Caco-2 (cell line): ENCODE data around the gene UHMK1. TPM values are rescaled to one million over a fixed set of nuclear protein-coding genes. Genes with fewer than 3 reads are reported as not detected.

Source experiments
- BruUV-seq: library from RNA; stranded (reverse); fragments of 400-500 nt; replicated peaks from 2 replicates; lab custom pipeline; 2021; lab: Mats Ljungman, UMichigan
- CTCF ChIA-PET: fragments of 300-600 bp; sonication (Branson Sonifier 250); formaldehyde crosslinking; loops from one replicate; lab custom pipeline; 2022; ENCODE audit warnings: antibody characterized with exemption; lab: Charles Lee
- POLR2A ChIA-PET: fragments of 300-600 bp; sonication (Branson Sonifier 250); formaldehyde crosslinking; loops from one replicate; lab custom pipeline; 2022; ENCODE audit warnings: antibody characterized with exemption; lab: Charles Lee
- DNase-seq, 2 experiments: peaks; one replicate each; pipeline versions ENCODE4 v3.0.0 to v3.0.0-alpha.2; 2020 to 2022
- H3K27me3 ChIP-seq: replicated peaks from 2 replicates; pipeline ENCODE4 v1.6.0; 2011; ENCODE audit warnings: low read length; ENCODE audit not compliant: control insufficient read depth, insufficient read depth
- H3K36me3 ChIP-seq: 2 replicates; pipeline ENCODE4 v1.5.1; 2011; ENCODE audit warnings: low read length; ENCODE audit not compliant: control insufficient read depth, insufficient read depth
- H3K4me1 ChIP-seq: fragments of 250-450 bp; sonication (Bioruptor Pico); 2 replicates; pipeline ENCODE4 v1.5.1; 2020; ENCODE audit warnings: mild to moderate bottlenecking
- H3K4me3 ChIP-seq: 2 replicates; pipeline ENCODE4 v1.5.1; 2011; ENCODE audit warnings: low read depth, mild to moderate bottlenecking, control low read depth, low read length
- H3K9me3 ChIP-seq: fragments of 250-450 bp; sonication (Bioruptor Pico); 2 replicates; pipeline ENCODE4 v1.5.1; 2020; ENCODE audit warnings: mild to moderate bottlenecking, moderate library complexity
- H3K27ac Mint-ChIP-seq: one replicate; pipeline ENCODE4 v1.8.0; 2022; ENCODE audit warnings: mixed read lengths; ENCODE audit not compliant: unreplicated experiment
- H3K27me3 Mint-ChIP-seq: one replicate; pipeline ENCODE4 v1.8.0; 2022; ENCODE audit warnings: mixed read lengths; ENCODE audit not compliant: insufficient read depth, unreplicated experiment
- H3K36me3 Mint-ChIP-seq: one replicate; pipeline ENCODE4 v1.8.0; 2022; ENCODE audit warnings: mild to moderate bottlenecking, mixed read lengths; ENCODE audit not compliant: insufficient read depth, unreplicated experiment
- H3K4me1 Mint-ChIP-seq: one replicate; pipeline ENCODE4 v1.8.0; 2022; ENCODE audit warnings: low read depth, mixed read lengths; ENCODE audit not compliant: unreplicated experiment
- H3K4me3 Mint-ChIP-seq: one replicate; pipeline ENCODE4 v1.8.0; 2022; ENCODE audit warnings: mild to moderate bottlenecking, moderate library complexity, mixed read lengths; ENCODE audit not compliant: unreplicated experiment
- H3K9me3 Mint-ChIP-seq: one replicate; pipeline ENCODE4 v1.8.0; 2022; ENCODE audit warnings: mixed read lengths; ENCODE audit not compliant: unreplicated experiment
- intact Hi-C: fragments of 100-400 bp; cut with micrococcal nuclease; formaldehyde crosslinking; loops from one replicate; pipeline ENCODE4 v1.10.0; 2022; ENCODE audit not compliant: unreplicated experiment
- total RNA-seq: library from RNA; stranded (reverse); gene quantifications from 2 replicates; pipeline ENCODE4 v1.2.3, GENCODE V29; 2022
- TF ChIP-seq, protein P1 (sequence below), 2 experiments: fragments of 200-600 bp in 1 of 2; IDR thresholded peaks; 1 replicate in 1 of 2; 2 replicates in 1 of 2; pipeline versions ENCODE4 v1.5.1 to v1.8.0; 2011 to 2022; ENCODE audit warnings: antibody characterized with exemption in 1 of 2, control low read depth in 1 of 2, inconsistent platforms in 1 of 2, low read depth in 1 of 2, low read length in 1 of 2, mild to moderate bottlenecking in 1 of 2, moderate library complexity in 1 of 2; ENCODE audit not compliant: insufficient read depth in 1 of 2, severe bottlenecking in 1 of 2, unreplicated experiment in 1 of 2

UHMK1 gene
- total RNA-seq, 1 experiment from 2014 or later = 24.9 TPM

GRCh38 chr1:162560303-162561036 is 62.9 kb downstream of the UHMK1 start:
- H3K27ac Mint-ChIP-seq = peak overlapping the region; percentile 96
- ChIA-PET CTCF (no interaction called here), POLR2A (no interaction called here)
- TF ChIP-seq, protein P1, sequence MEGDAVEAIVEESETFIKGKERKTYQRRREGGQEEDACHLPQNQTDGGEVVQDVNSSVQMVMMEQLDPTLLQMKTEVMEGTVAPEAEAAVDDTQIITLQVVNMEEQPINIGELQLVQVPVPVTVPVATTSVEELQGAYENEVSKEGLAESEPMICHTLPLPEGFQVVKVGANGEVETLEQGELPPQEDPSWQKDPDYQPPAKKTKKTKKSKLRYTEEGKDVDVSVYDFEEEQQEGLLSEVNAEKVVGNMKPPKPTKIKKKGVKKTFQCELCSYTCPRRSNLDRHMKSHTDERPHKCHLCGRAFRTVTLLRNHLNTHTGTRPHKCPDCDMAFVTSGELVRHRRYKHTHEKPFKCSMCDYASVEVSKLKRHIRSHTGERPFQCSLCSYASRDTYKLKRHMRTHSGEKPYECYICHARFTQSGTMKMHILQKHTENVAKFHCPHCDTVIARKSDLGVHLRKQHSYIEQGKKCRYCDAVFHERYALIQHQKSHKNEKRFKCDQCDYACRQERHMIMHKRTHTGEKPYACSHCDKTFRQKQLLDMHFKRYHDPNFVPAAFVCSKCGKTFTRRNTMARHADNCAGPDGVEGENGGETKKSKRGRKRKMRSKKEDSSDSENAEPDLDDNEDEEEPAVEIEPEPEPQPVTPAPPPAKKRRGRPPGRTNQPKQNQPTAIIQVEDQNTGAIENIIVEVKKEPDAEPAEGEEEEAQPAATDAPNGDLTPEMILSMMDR (IDR thresholded peaks at IDR 0.05; ENCODE audit: insufficient read depth in 1 of 2, low read depth in 1 of 2, low read length in 1 of 2, severe bottlenecking in 1 of 2, unreplicated experiment in 1 of 2) = no peak
- Histone ChIP-seq H3K27me3 (no peaks in the 10 kb centered on the region), H3K36me3 (no peaks in the 10 kb centered on the region), H3K9me3 (no peaks in the 10 kb centered on the region), H3K4me3 (peak overlapping the region; percentile 98), H3K4me1 (peaks cover 16% of the 10 kb centered on the region)
- H3K4me1 Mint-ChIP-seq = peaks cover 15% of the 10 kb centered on the region
- H3K36me3 Mint-ChIP-seq = peaks cover 24% of the 10 kb centered on the region
- H3K4me3 Mint-ChIP-seq = peak overlapping the region; percentile 96
- DNase-seq = peak; percentile 66 to 70
- no peaks in the 10 kb centered on the region for H3K9me3 Mint-ChIP-seq
- intact Hi-C loops = loop anchor here (2.0 kb wide), 1 partner anchor 62 kb away; no protein-coding TSS in a partner anchor
- TSS peak; percentile 92 for BruUV-seq
- no peaks in the 10 kb centered on the region for H3K27me3 Mint-ChIP-seq

DNA sequence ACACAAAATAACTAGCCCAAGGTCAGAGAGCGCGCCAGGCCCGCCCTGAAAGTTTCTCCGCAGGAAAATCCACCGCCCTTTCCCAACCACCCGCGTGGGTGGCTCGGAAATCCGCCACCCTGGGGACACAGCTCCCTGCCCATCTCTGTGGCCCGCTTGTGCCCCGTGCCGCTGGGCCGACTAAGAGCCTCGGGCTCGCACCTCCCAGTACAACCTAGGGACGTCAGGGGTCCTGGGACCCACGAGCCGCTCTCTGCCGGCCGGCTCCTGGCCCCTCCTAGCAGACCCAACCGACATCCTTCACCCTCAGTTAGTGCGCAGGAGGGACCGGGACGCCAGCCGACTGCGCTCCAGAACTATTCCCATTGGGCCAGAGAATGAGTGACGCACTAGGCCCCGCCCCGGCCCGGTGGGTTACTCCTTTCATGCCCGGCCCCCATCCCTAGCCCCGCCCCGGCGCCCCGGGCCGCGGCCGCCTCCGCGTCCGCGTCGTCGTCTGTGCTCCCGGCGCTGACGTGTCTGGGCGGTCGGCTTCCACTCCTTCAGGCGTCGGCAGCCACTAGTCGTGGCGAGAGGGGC is 63.5 kb downstream of the UHMK1 start:
- H3K27ac Mint-ChIP-seq = peak overlapping the region; percentile 96

More for the DNA sequence above, 63.5 kb downstream of the UHMK1 start:
- TF ChIP-seq, protein P1 (IDR thresholded peaks at IDR 0.05; ENCODE audit: insufficient read depth in 1 of 2, low read depth in 1 of 2, low read length in 1 of 2, severe bottlenecking in 1 of 2, unreplicated experiment in 1 of 2) = no peak
- Mint-ChIP-seq H3K27me3 (no peaks in the 10 kb centered on the region), H3K36me3 (peaks cover 24% of the 10 kb centered on the region), H3K4me3 (peak overlapping the region; percentile 96), H3K4me1 (peaks cover 15% of the 10 kb centered on the region), H3K9me3 (no peaks in the 10 kb centered on the region)
- intact Hi-C loops = loop anchor here (2.0 kb wide), 1 partner anchor 62 kb away; no protein-coding TSS in a partner anchor
- H3K27me3 ChIP-seq = no peaks in the 10 kb centered on the region
- no peaks in the 10 kb centered on the region; the same call in 1 of the 2 replicates for H3K36me3 ChIP-seq
- peak overlapping the region; percentile 98 for H3K4me3 ChIP-seq
- CTCF ChIA-PET = no interaction called here
- H3K9me3 ChIP-seq = no peaks in the 10 kb centered on the region
- BruUV-seq = no TSS peak
- H3K4me1 ChIP-seq = peaks cover 16% of the 10 kb centered on the region
- POLR2A ChIA-PET = interaction anchor here (0.6 kb wide), 1 partner anchor 203 kb away, joined by 5 read pairs; no protein-coding TSS in a partner anchor
- DNase-seq = peak; percentile 97 to 98
